DMS53 (cell line): ENCODE measurements around the gene ERGIC2.
"Not testable (repeated sequence)": the region's sequence is repeated elsewhere in the genome, so short reads cannot be mapped to it uniquely, and the experiment has no call there.

Experiments
- DNase-seq: peaks from one replicate; lab custom pipeline; 2025; lab: John Stamatoyannopoulos, UW

The ERGIC2 gene

GRCh38 chr12:29380536-29381523, at the start of gene ERGIC2:
TSS of gene ERGIC2 (minus strand) at chr12:29381172. CDS start at chr12:29371633, 9,539 bp downstream.
- DNase-seq: peak; percentile 100

GRCh38 chr12:29430716-29431044, 49.7 kb upstream of the ERGIC2 start:
- DNase-seq: no peak

GRCh38 chr12:29429999-29430715, 49.2 kb upstream of the ERGIC2 start:
- no peak for DNase-seq

GRCh38 chr12:29428633-29429032, 47.7 kb upstream of the ERGIC2 start:
- DNase-seq: peak; percentile 61

- peak; percentile 55 for DNase-seq
These were observed 47.0 kb upstream of the ERGIC2 start for GRCh38 chr12:29427964-29428363.

- DNase-seq: no peak
These were observed 45.5 kb upstream of the ERGIC2 start for GRCh38 chr12:29426498-29426897.

- DNase-seq: no peak
These were observed 44.8 kb upstream of the ERGIC2 start for GRCh38 chr12:29425722-29426121.

GRCh38 chr12:29416748-29417147, 35.8 kb upstream of the ERGIC2 start:
- DNase-seq: no peak

- no peak for DNase-seq
These were observed 34.1 kb upstream of the ERGIC2 start for GRCh38 chr12:29415111-29415510.

- DNase-seq: no peak
These were observed 33.4 kb upstream of the ERGIC2 start for GRCh38 chr12:29414368-29414767.

GRCh38 chr12:29405561-29405960, 24.6 kb upstream of the ERGIC2 start:
- DNase-seq: no peak

- no peak for DNase-seq
These were observed 23.0 kb upstream of the ERGIC2 start for GRCh38 chr12:29403991-29404390.

- DNase-seq: no peak
These were observed 21.5 kb upstream of the ERGIC2 start for GRCh38 chr12:29402437-29402836.

GRCh38 chr12:29398495-29398894, 17.5 kb upstream of the ERGIC2 start:
- DNase-seq: no peak

GRCh38 chr12:29396774-29397173, 15.8 kb upstream of the ERGIC2 start:
- no peak for DNase-seq

- DNase-seq: no peak
These were observed 14.4 kb upstream of the ERGIC2 start for GRCh38 chr12:29395356-29395755.

- peak; percentile 84 for DNase-seq
These were observed 9.4 kb upstream of the ERGIC2 start for GRCh38 chr12:29390419-29390818.

- DNase-seq: no peak
These were observed 8.4 kb upstream of the ERGIC2 start for GRCh38 chr12:29389295-29389919.

GRCh38 chr12:29386084-29386680, 5.2 kb upstream of the ERGIC2 start:
- not testable (repeated sequence) for DNase-seq

GRCh38 chr12:29385194-29385593, 4.2 kb upstream of the ERGIC2 start:
- not testable (repeated sequence) for DNase-seq

- DNase-seq: peak; percentile 43
These were observed 1.3 kb upstream of the ERGIC2 start for GRCh38 chr12:29382251-29382650.

GRCh38 chr12:29376118-29376517, 4.9 kb downstream of the ERGIC2 start:
- DNase-seq: no peak
